Neural crest cell (in vitro differentiated cells): ENCODE measurements around the gene MS4A13. TPM values are rescaled to one million over a fixed set of nuclear protein-coding genes. Genes with fewer than 3 reads are reported as not detected.

Experiments used
- DNase-seq: peaks from one replicate; pipeline ENCODE4 v3.0.0; 2021; ENCODE audit warnings: low read depth, mixed read lengths, low spot score
- H3K27ac Mint-ChIP-seq: one replicate; pipeline ENCODE4 v1.8.0; 2021; ENCODE audit warnings: mild to moderate bottlenecking, mixed read lengths; ENCODE audit not compliant: unreplicated experiment
- H3K27me3 Mint-ChIP-seq: 2 replicates; pipeline ENCODE4 v1.8.0; 2021; ENCODE audit warnings: low read depth, mild to moderate bottlenecking, mixed read lengths
- H3K36me3 Mint-ChIP-seq: 2 replicates; pipeline ENCODE4 v1.8.0; 2021; ENCODE audit warnings: low read depth, mild to moderate bottlenecking, mixed read lengths
- H3K4me1 Mint-ChIP-seq: 2 replicates; pipeline ENCODE4 v1.8.0; 2021; ENCODE audit warnings: mixed read lengths
- H3K4me3 Mint-ChIP-seq: one replicate; pipeline ENCODE4 v1.8.0; 2021; ENCODE audit warnings: mild to moderate bottlenecking, mixed read lengths
- H3K9me3 Mint-ChIP-seq: 2 replicates; pipeline ENCODE4 v1.8.0; 2021; ENCODE audit warnings: mixed read lengths
- total RNA-seq: library from RNA; stranded (reverse); gene quantifications from 2 replicates; pipeline ENCODE4 v1.2.1, GENCODE V29; 2021
- TF ChIP-seq, protein P1 (sequence below): fragments of 200-600 bp; sonication (generic); conservative IDR thresholded peaks from 2 replicates; pipeline ENCODE4 v1.5.0; 2021; ENCODE audit warnings: antibody characterized with exemption, mild to moderate bottlenecking

Gene MS4A13
- total RNA-seq, 1 donor from 2014 or later: not detected

DNA sequence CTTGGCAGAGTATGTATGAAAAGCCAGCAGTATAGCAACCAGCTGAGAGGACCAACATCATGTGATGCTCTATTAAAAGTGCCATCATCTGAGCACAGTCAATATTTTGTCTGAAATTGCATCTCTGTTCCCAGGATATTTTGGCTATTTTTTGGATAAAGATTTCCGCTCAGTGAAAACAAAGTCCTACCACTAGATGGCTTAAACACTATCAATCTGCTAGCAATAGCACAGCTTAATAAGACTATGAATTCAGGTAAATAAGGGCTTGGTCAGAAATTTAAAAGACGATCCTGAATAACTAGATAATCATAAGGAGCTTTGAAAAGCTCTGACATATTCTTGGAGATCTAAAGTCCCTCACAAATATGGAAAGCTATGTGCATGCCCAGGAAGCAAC lies 74.4 kb downstream of the MS4A13 start:
- no peak for DNase-seq
- no peaks in the 10 kb centered on the region for H3K36me3 Mint-ChIP-seq
- H3K27me3 Mint-ChIP-seq: peaks cover 11% of the 10 kb centered on the region
- H3K4me3 Mint-ChIP-seq: no peak overlapping the region
- H3K4me1 Mint-ChIP-seq: no peaks in the 10 kb centered on the region
- H3K27ac Mint-ChIP-seq: no peak overlapping the region
- H3K9me3 Mint-ChIP-seq: no peaks in the 10 kb centered on the region
- TF ChIP-seq, protein P1, sequence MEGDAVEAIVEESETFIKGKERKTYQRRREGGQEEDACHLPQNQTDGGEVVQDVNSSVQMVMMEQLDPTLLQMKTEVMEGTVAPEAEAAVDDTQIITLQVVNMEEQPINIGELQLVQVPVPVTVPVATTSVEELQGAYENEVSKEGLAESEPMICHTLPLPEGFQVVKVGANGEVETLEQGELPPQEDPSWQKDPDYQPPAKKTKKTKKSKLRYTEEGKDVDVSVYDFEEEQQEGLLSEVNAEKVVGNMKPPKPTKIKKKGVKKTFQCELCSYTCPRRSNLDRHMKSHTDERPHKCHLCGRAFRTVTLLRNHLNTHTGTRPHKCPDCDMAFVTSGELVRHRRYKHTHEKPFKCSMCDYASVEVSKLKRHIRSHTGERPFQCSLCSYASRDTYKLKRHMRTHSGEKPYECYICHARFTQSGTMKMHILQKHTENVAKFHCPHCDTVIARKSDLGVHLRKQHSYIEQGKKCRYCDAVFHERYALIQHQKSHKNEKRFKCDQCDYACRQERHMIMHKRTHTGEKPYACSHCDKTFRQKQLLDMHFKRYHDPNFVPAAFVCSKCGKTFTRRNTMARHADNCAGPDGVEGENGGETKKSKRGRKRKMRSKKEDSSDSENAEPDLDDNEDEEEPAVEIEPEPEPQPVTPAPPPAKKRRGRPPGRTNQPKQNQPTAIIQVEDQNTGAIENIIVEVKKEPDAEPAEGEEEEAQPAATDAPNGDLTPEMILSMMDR: peak; percentile 51

Other genes starting within 250 kb of the MS4A13 start
- not detected in 2 replicates for gene MS4A4A, start 234.7 kb upstream of the MS4A13 start, total RNA-seq
- gene MS4A6E, start 188.1 kb upstream of the MS4A13 start, total RNA-seq: not detected in 2 replicates
- gene MS4A7, start 136.9 kb upstream of the MS4A13 start, total RNA-seq: not detected in 2 replicates
- not detected in 2 replicates for gene MS4A14, start 118.9 kb upstream of the MS4A13 start, total RNA-seq
- not detected in 2 replicates for gene MS4A5, start 85.8 kb upstream of the MS4A13 start, total RNA-seq
- not detected in 2 replicates for gene MS4A1, start 59.5 kb upstream of the MS4A13 start, total RNA-seq
- not detected in 2 replicates for gene MS4A12, start 22.6 kb upstream of the MS4A13 start, total RNA-seq
- not detected in 2 replicates for gene MS4A8, start 184.2 kb downstream of the MS4A13 start, total RNA-seq
- not detected in 2 replicates for gene MS4A18, start 209.3 kb downstream of the MS4A13 start, total RNA-seq
- gene MS4A15, start 241.5 kb downstream of the MS4A13 start, total RNA-seq: not detected in 2 replicates